Measurements from ENCODE around the gene COL2A1.

The COL2A1 gene

GRCh38 chr12:48015954-48016353 lies 11.7 kb upstream of the COL2A1 start:
- no peak for DNase-seq

GRCh38 chr12:48015129-48015528 lies 10.9 kb upstream of the COL2A1 start:
- DNase-seq: no peak

- no peak for DNase-seq
These were observed 9.0 kb upstream of the COL2A1 start for GRCh38 chr12:48013287-48013686.

DNA sequence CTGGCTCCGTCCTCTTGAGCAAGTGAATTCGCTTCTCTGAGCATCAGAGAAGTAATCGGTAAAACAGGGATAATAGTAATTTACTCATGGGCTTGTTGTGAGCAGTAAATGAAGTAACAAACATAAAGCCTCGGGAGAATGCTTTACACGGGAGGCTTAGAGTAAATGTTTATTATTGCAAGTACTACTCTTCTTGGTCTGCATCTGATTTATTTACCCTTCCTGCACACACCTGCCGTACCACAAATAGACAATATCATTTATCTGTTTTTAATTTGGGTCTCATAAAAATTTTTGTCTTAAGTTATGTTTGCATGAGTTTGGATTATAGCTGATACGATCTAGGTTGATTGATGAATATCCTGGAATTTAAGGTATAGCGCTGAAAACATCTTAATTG lies 7.8 kb upstream of the COL2A1 start:
- no peak for DNase-seq

DNA sequence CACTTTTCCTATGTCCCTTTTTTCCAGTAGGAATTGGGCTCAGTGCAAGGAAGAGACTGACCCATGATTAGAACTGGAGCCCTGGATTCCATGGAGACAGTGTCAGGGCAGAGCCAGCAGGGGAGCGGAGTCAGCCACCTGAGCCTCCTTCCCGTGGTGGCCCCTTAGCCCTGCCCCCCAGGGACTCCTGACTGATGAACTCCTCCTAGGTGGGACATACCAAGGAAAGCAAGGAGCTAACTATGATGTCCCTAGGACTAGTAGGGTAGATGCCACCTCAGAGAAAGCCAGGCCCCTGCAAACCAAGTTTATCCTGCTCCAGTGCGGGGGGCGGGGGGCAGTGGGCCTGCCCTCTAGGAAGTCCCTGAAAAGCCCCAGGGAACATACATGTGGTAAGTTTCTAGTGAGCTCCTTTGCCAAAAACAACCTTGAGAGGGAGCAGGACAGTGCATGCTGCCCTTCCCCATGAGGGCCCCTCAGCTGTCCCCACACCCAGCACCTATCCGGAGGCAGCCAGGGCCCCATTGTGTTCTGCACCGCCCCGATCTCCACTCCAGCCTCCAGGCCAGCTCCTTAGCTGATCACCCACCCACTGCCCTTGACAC lies 6.2 kb upstream of the COL2A1 start:
- DNase-seq: no peak

GRCh38 chr12:48009471-48009870 lies 5.2 kb upstream of the COL2A1 start:
- no peak for DNase-seq

DNA sequence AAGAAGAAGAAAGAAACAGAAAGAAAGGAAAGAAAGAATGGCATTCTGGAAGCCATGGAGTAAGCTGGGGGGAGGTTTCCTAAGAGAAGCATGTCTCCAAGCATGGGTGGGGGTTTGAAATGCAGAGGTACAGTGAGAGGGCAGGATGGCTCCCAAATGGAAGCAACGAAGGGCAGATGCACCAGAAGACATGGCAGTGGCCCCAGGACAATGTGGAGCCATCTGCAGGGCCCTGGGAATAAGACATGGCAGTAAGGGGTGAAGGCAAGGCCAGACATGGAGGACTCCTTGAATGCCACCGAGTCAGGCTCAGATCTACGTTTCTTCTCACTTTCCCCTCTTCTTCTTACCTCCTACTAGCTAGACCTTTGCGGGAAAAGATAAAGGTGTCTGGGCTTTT lies 4.7 kb upstream of the COL2A1 start:
- DNase-seq: no peak

DNA sequence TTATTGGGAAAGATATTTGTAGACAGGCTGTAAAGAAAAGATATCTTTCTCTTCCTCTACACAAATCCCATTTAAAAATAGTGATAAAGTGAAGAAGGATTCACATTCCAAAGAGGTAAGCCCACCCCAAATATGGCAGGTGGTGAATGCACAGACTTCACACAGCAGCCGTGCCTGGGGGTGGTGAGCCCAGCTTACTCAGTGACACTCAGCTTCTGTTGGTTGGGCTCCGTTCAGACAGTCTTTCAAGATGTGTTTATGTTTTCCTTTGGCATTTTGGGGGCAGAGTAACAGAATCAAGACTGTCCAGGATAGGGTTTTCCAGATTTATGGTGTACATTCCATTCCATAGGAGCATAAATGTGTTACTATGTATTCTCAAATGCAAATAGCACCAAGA lies 4.1 kb upstream of the COL2A1 start:
- no peak for DNase-seq

DNA sequence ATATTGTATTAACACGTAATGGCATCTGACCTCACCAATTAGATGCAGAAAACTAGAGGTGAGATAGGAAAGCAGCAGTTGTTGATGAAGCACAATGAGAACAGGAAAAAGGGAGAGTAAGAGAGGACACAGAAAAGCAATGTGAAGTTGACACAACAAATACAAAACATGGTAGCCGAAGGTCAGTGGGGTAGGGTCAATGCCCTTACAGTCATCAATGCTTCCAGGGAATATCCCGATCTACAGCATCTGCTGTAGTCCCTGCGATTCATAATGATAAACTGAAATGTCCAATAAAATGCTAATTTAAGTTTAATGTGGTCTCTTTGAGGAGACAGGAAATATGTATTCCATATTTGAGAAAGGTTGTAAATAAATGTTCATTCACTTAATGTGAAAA lies 2.9 kb upstream of the COL2A1 start:
- DNase-seq: no peak

DNA sequence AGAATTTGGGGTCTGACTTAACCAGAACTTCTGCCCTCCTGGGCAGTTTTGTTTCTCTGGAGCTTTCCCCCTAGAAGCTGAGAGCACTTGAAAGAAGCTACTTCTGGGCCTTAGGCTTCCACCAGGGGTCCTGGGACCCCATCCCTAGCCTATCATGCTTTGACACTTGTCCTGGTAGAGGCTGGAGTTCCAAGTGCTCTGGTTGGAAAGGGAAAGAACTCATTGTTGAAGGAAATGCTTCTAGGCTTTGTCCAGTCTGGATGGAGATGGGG lies 1.4 kb upstream of the COL2A1 start:
- no peak for DNase-seq

GRCh38 chr12:48005001-48005749 lies 899 bp upstream of the COL2A1 start:
- DNase-seq: no peak

GRCh38 chr12:48003226-48004052 lies 837 bp downstream of the COL2A1 start:
- no peak for DNase-seq

DNA sequence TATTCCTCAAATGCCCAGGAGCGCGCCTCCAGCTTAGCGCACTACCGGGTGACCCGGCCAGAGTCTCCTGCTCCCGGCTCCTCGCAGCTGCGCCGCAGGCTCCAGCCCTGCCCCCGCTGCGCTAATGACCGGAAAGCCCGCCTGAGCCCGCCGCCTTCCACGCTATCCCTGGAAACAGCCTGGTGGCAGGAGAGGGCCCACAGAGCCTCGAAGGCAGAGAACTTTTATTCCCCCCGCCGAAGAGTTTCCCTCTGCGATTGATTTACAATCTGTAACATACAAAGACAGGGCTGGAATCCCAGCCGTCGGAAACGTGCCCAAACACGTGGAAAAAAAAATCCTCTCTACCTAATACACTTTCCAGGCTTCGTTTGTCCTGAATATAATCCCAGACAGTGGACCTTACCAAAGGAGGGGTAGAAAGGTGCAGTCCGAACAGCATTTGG lies 1.5 kb downstream of the COL2A1 start:
- DNase-seq: no peak

- DNase-seq: no peak
These were observed 1.9 kb downstream of the COL2A1 start for GRCh38 chr12:48002414-48002730.

DNA sequence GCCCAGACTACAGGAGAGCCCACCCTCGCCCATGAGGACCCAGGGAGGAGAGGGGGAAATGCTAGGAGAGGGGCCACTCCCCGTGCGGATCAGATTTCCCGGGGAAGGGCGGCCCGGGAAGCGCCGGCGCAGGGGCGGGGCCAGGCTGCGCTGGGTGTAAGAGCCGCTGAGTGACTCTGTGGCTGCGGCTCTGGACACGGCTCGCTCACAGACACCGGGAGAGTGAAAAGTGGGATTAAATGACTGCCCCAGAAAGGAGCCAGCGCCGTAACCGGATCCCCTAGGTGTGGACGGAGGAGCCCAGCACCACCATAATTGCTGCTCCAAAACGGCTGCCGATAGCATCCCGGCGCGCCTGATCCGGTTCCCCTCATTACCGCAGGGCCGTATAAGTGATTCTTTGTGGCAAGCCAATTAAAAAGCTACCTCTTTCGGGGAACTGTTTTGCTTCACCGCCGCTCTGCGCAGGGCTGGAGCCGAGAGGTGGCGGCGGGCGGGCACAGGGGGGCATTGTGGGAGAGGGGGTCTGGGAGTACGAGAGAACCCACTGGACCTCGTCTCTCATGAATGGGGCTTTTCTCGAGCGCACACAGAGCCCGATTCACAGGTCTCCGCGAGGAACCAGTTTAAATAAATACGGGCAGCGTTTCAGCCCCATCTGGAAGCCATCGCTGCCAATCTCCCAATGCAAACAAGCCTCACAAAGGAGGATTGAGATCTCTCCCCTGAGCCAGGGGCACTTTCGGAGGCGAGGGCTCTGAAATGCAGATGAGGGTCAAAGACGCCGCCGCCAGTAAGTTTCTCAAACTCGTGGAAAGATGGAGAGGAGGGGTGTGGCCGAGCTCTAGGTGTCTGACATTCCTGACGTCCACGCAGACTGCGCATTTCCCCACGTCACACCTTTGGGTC lies 2.5 kb downstream of the COL2A1 start:
- peak in 13 of 56 donors; percentile 4 to 41 (median 21) for DNase-seq

- DNase-seq: no peak
These were observed 3.3 kb downstream of the COL2A1 start for GRCh38 chr12:48000878-48001504.

DNA sequence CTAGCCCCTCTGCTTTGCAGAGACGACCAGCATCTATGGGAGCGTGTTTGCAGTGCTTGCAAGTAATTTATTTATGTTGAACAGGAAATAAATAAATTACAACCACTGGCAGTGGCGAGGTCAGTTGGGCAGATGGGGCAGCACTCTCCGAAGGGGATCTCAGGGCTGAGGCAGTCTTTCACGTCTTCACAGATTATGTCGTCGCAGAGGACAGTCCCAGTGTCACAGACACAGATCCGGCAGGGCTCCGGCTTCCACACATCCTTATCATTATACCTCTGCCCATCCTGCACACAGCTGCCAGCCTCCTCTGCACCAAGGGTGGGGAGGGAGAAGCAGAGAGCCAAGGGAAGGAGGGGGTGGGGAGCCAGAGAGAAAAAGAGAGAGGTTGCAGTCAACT lies 4.5 kb downstream of the COL2A1 start:
- no peak for DNase-seq

DNA sequence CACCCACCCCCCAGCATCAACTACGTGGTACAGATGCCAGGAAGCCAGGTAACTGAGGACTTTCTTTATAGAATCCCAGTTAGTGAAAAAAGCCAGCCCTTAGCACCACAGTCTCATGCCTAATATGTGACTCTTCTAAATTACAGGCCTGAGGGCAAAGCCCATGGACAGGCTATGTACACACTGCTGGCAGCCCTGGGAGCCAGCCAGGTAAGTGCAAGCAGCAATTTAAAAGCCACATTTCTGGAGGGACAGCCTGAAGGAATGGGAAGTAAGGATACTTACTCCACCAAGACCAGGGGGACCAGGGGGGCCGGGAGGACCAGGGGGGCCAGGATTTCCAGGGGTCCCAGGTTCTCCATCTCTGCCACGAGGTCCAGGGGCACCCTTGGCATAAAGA lies 7.0 kb downstream of the COL2A1 start:
- no peak for DNase-seq

DNA sequence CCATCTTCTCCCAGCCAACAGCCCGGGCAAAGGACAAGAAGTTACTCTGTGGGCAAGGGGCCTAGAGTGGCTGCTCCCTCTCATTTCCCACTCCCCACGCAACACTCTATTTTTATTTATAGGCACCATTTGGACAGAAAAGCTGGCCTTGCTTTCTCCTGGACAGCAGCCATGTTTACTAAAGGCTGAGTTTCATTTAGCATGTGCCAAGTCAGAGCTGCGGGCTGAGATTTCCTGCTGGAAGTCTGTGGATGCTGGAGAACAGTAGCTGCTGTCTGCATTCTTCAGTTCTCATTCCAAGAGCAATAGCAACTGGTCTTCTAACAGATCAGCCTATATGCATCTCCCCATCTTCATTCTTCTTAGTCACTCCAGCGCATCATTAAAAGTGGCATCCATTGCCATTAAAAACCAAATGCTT lies 8.3 kb downstream of the COL2A1 start:
- DNase-seq: peak in 16 of 56 donors; percentile 9 to 59 (median 29)

GRCh38 chr12:47993491-47993890 lies 10.8 kb downstream of the COL2A1 start:
- DNase-seq: no peak

DNA sequence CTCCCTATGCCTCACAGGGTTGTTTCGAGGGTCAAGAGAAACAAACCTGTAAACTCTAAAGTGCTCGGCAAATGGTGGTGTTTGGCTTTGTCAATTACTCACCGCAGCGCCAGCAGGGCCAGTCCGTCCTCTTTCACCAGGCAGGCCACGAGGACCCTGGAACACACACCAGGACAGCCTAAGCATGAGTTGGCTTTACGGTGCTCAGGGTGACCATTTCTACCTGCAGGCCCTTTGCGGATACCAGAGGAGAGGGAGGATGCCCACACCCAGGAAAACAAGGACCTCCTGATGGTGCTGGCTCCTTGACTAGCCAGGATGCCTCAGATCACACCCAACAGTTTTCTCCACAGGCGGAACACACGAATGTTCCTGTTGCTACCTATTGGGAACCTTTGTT lies 11.5 kb downstream of the COL2A1 start:
- DNase-seq: no peak
